ENCODE results near the gene VSTM1. TPM values are rescaled to one million over a fixed set of nuclear protein-coding genes. Genes with fewer than 3 reads are reported as not detected.

Gene VSTM1
- total and polyA plus RNA-seq, 4 donors = 0.07 to 1.3 TPM; not detected in 2

GRCh38 chr19:53999694-54000093, 64.0 kb downstream of the VSTM1 start:
- peaks cover 0 to 6% (median 1%) of the 10 kb centered on the region in 4 donors for H3K27me3 ChIP-seq (ENCODE audit: control insufficient read depth in 4 of 4, insufficient read depth in 4 of 4, low read length in 3 of 4)
- no peak for DNase-seq (ENCODE audit: low spot score)
- no peak overlapping the region for H3K27ac ChIP-seq (ENCODE audit: low read depth in 1 of 2, low read length in 2 of 2)
- no peaks in the 10 kb centered on the region for H3K4me1 ChIP-seq (ENCODE audit: control insufficient read depth in 4 of 4, insufficient read depth in 4 of 4, low read length in 3 of 4)
- no peaks in the 10 kb centered on the region for H3K9me3 ChIP-seq (ENCODE audit: control insufficient read depth in 4 of 4, low read length in 3 of 4)
- no peak overlapping the region for H3K9ac ChIP-seq (ENCODE audit: low read depth in 1 of 2, low read length in 2 of 2)
- H3K4me3 ChIP-seq (ENCODE audit: low read depth in 1 of 3, low read length in 3 of 3) = no peak overlapping the region
- 73% methylated on average over 5 of the region's 5 CpGs for WGBS
- H3K36me3 ChIP-seq (ENCODE audit: control insufficient read depth in 4 of 4, insufficient read depth in 3 of 4, low read depth in 1 of 4, low read length in 3 of 4) = no peaks in the 10 kb centered on the region
- no peak for TF ChIP-seq HNF4G (IDR thresholded peaks at IDR 0.05)
- no peak for TF ChIP-seq NR2F2 (IDR thresholded peaks at IDR 0.05)
- no peak for TF ChIP-seq JUND (IDR thresholded peaks at IDR 0.05)
- TF ChIP-seq HNF4A (conservative IDR thresholded peaks at IDR 0.05) = no peak
- no peak for TF ChIP-seq ATF3 (IDR thresholded peaks at IDR 0.05)
- TF ChIP-seq SP1 (IDR thresholded peaks at IDR 0.05) = no peak
- no peak for TF ChIP-seq TAF1 (conservative IDR thresholded peaks at IDR 0.05)
- no peak for TF ChIP-seq RXRA (IDR thresholded peaks at IDR 0.05)
- no peak for TF ChIP-seq FOXA2 (IDR thresholded peaks at IDR 0.05)
- no peak for TF ChIP-seq MAX (IDR thresholded peaks at IDR 0.05)
- no peak for TF ChIP-seq YY1 (IDR thresholded peaks at IDR 0.05)
- TF ChIP-seq GABPA (IDR thresholded peaks at IDR 0.05 in 1 of 2, conservative IDR thresholded peaks at IDR 0.05 in 1 of 2) = no peak
- TF ChIP-seq REST (IDR thresholded peaks at IDR 0.05) = no peak
- TF ChIP-seq EGR1 (IDR thresholded peaks at IDR 0.05; ENCODE audit: low read depth in 2 of 2) = no peak
- TF ChIP-seq FOXA1 (IDR thresholded peaks at IDR 0.05) = no peak
- no peak for TF ChIP-seq RAD21 (IDR thresholded peaks at IDR 0.05)
- no peak for TF ChIP-seq CTCF (IDR thresholded peaks at IDR 0.05; ENCODE audit: low read depth, low read length, missing input control)
- TF ChIP-seq ZBTB33 (IDR thresholded peaks at IDR 0.05) = no peak
